Stimulated activated naive CD4-positive, alpha-beta T cell (primary cell): ENCODE results near the gene JSRP1.

Experiments used
- DNase-seq, 6 experiments: peaks; one replicate each; lab custom pipeline; 2025; lab: John Stamatoyannopoulos, UW

JSRP1 gene

DNA sequence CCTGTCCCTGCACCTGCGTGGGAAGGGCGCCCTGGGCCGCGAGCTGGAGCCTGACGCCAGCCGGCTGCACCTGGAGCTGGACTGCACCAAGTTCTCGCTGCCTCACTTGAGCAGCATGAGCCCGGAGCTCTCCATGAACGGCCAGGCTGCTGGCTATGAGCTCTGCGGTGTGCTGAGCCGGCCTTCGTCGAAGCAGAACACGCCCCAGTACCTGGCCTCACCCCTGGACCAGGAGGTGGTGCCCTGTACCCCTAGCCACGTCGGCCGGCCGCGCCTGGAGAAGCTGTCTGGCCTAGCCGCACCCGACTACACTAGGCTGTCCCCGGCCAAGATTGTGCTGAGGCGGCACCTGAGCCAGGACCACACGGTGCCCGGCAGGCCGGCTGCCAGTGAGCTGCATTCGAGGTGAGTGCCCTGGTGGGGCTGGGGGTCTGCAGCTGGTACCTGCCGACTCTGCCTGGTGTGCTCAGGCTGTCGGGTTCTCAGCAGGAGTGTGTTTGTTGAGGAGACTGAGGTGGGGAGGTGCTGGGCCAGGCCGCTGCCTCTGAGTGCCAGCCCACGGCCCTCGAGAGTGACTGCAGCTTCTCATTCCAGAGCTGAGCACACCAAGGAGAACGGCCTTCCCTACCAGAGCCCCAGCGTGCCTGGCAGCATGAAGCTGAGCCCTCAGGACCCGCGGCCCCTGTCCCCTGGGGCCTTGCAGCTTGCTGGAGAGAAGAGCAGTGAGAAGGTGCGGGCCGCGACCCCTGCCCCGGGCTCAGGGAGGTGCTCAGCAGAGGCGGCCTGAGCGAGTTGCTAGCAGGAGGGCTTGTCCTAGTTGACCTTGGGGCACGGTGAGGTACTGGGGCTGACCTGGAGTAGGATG lies 39.6 kb downstream of the JSRP1 start:
- DNase-seq = no peak

- peak; percentile 17 to 56 (median 28) for DNase-seq
Observed at GRCh38 chr19:2215281-2215751, 40.9 kb downstream of the JSRP1 start.

GRCh38 chr19:2214251-2214650 lies 42.0 kb downstream of the JSRP1 start:
- DNase-seq = no peak

GRCh38 chr19:2213799-2214198 lies 42.4 kb downstream of the JSRP1 start:
- no peak for DNase-seq

- no peak for DNase-seq
Observed at GRCh38 chr19:2212861-2213711, 43.1 kb downstream of the JSRP1 start.

DNA sequence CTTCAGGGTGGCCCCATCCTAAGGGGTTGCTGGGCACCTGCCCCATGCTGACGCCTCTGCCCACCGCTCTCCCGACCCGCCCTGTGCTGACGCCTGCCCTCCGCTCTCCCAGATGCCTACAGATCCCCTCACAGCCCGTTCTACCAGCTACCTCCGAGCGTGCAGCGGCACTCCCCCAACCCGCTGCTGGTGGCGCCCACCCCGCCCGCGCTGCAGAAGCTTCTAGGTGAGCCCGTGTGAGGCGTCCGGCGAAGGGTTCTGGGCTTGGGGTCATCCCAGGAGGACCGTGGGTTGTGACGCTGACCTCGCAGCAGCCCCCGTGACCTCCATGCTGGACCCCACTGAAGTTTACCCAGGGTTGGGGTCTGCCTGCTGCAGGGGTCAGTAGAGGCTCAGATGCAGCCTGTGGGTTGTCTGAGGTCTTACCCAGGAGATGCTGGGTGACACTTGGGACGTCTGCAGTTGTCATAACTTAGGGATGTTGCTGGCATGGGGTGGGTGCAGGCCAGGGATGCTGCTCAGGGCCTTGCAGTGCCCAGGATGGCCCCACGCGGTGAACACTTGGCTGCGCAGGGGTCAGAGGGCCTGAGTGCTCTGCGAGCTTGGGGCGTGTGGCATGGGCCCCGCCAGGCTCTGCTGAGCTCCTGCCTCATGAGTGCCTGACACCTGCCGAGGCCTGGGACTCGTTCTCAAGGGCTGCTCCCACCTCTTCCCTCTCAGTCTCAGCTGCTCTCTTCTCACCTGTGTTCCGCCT lies 45.1 kb downstream of the JSRP1 start:
- DNase-seq = no peak

- no peak for DNase-seq
Observed at GRCh38 chr19:2210206-2210605, 46.0 kb downstream of the JSRP1 start.

GRCh38 chr19:2209408-2209807 lies 46.8 kb downstream of the JSRP1 start:
- DNase-seq = no peak

DNA sequence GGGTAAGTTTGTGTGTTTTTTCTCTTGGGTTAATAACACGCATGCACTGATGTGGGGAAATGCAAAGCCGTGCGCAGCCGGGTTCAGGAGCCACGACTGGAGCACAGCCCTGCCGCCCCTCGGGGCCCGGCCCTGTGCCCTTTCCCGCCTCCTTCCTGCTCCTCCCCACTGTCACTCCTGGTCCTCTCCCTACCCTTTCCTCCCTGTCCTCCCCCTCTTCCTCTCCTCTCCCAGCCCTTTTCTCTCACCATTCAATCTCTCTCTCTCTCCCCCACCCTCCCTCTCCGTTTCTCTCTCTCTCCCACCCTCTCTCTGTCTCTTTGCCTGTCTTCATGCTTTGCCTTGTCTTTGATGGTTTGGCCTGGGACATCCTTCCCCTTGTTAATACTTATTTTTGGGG lies 47.2 kb downstream of the JSRP1 start:
- no peak for DNase-seq

GRCh38 chr19:2207991-2208860 lies 48.0 kb downstream of the JSRP1 start:
- DNase-seq = no peak

- no peak for DNase-seq
Observed at GRCh38 chr19:2207008-2207407, 49.2 kb downstream of the JSRP1 start.

DNA sequence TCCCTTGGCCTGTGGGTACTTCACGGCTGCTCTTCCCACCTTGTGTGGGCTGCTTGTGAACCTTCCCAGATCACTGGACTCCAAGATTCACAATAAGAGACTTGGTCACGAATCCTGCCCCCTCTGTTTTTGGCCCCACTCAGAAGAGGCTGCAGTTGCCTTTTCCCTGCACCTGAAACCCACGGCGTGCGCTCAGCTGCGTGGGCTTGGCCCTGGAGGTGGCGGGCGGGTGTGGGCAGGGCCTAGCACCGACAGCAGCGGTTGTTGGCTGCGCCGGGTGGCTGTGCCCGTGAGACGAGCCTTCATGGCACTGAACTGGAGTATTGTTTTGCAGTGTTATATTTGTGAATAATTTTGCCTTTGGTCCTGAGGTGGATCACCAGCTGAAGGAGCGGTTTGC lies 53.9 kb downstream of the JSRP1 start:
- no peak for DNase-seq
